Smooth muscle cell of the coronary artery (primary cell): ENCODE data around the gene LYSMD4. TPM values are rescaled to one million over a fixed set of nuclear protein-coding genes. Genes with fewer than 3 reads are reported as not detected.

ENCODE experiments used
- total RNA-seq: library from RNA; depleted of rRNA; stranded (reverse); fragments of >200 nt; gene quantifications from 2 replicates; pipeline ENCODE4 v1.2.3, GENCODE V29; 2014; ENCODE audit warnings: low replicate concordance

Gene LYSMD4
- 5.6 and 7.3 TPM in 2 replicates for total RNA-seq

DNA sequence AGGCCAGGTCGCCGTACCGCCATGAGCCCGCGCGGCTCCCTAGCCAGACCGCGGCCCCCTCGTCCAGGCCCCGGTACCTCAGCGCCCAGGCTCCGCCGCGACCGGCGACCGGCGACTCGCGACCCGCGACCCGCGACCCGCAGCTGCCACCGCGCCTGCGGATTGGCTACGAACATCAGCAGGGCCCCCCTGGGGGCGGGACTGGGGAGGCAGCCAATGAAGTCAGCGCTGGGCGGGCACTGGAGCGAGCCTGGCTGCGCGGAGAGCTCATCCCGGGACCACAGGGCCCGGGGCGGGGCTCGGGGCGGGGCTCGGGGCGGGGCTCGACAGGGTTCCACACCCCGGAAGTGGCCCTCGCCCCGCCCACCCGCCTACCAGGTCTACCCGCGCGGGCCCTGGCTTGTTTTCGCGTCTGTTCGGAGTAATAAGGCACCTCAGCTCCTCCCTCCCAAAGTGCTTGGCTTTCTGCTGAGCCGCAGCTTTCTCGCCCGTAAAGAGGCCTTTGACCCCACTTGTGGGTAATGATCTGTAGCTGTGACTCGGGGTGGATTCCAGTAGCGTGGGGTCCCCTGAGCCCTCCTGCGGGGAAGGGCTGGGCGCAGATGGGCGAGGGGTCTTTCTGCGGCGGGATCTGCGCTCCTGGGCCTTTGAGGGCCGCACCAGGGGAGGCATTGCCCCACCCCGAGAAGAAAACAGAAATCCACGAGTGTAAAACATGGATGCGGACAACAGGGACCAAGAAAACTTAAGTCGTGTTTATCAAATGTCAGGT lies at the start of gene LYSMD4:
Gene LYSMD4, minus strand, starts transcription at position 170 of the 772 bp plus-strand sequence. CDS start 1,438 bp downstream, outside the sequence.

Other genes starting within 250 kb of the LYSMD4 start
- 14.4 and 15.3 TPM in 2 replicates for gene MEF2A, start 167.5 kb downstream of the LYSMD4 start, total RNA-seq